Colonic mucosa (tissue), 4 donors: ENCODE results near the gene RASL10B. TPM values are rescaled to one million over a fixed set of nuclear protein-coding genes. Genes with fewer than 3 reads are reported as not detected.

Source experiments
- DNase-seq: peaks from one replicate; pipeline ENCODE4 v3.0.0-alpha.2; 2020
- H3K27ac ChIP-seq: fragments of 200-600 bp; one replicate; pipeline ENCODE4 v1.8.0; 2021
- H3K27me3 ChIP-seq: fragments of 200-600 bp; one replicate; pipeline ENCODE4 v1.8.0; 2021
- H3K36me3 ChIP-seq: fragments of 200-600 bp; one replicate; pipeline ENCODE4 v1.8.0; 2021
- H3K4me1 ChIP-seq: fragments of 200-600 bp; one replicate; pipeline ENCODE4 v1.8.0; 2021; ENCODE audit warnings: mild to moderate bottlenecking
- H3K4me3 ChIP-seq: fragments of 200-600 bp; one replicate; pipeline ENCODE4 v1.8.0; 2021
- H3K9ac ChIP-seq, 2 donors: one replicate each; pipeline ENCODE4 v1.7.0; 2013; ENCODE audit warnings: control low read depth in 2 of 2, low read depth in 2 of 2, low read length in 2 of 2
- H3K9me3 ChIP-seq: fragments of 200-600 bp; one replicate; pipeline ENCODE4 v1.8.0; 2021
- CTCF ChIP-seq: fragments of 200-600 bp; IDR thresholded peaks from one replicate; pipeline ENCODE4 v1.8.0; 2022; ENCODE audit warnings: antibody characterized with exemption, mild to moderate bottlenecking
- intact Hi-C: fragments of 100-400 bp; cut with DNase I; formaldehyde crosslinking; loops from one replicate; pipeline ENCODE4 v1.14.1; 2022
- total RNA-seq, 2 donors: library from RNA; stranded (reverse); fragmentation: NEBNext Ultra II Directional in 1 of 2; extraction: Animal tissue kit (Norgen Biotek cat#: 25700) in 1 of 2; gene quantifications; one replicate each; pipeline ENCODE4 v1.2.1, GENCODE V29; 2021
- donor health status: healthy.
- donor health status: DM: no; HTN: no; CAD: no.
- donor health status: DM: no; HTN: no; CAD: no.

RASL10B gene
- total RNA-seq, result under 1 TPM; 0.07 to 0.21 TPM

- DNase-seq, result no peak
- H3K9ac ChIP-seq, result peak within 1 kb of the TSS; percentile 1 to 30
- no peaks in the 10 kb centered on the region for H3K4me1 ChIP-seq
- H3K9me3 ChIP-seq, result no peaks in the 10 kb centered on the region
- H3K27ac ChIP-seq, result no peak within 1 kb of the TSS
- H3K27me3 ChIP-seq, result no peaks in the 10 kb centered on the region
- H3K4me3 ChIP-seq, result peak within 1 kb of the TSS; percentile 41
- intact Hi-C loops, result no loop called here
- no peak for TF ChIP-seq CTCF
- no peaks in the 10 kb centered on the region for H3K36me3 ChIP-seq
These were observed at the start of gene RASL10B for GRCh38 chr17:35731239-35731916. Gene RASL10B (plus strand): TSS chr17:35731639. CDS start chr17:35735185, 3,546 bp downstream.

GRCh38 chr17:35683591-35683990 lies 47.8 kb upstream of the RASL10B start:
- Histone ChIP-seq H3K4me1 (no peaks in the 10 kb centered on the region), H3K9me3 (no peaks in the 10 kb centered on the region), H3K36me3 (peaks cover 11% of the 10 kb centered on the region), H3K27me3 (no peaks in the 10 kb centered on the region), H3K9ac (no peak overlapping the region), H3K27ac (no peak overlapping the region), H3K4me3 (no peak overlapping the region)
- no peak for DNase-seq
- TF ChIP-seq CTCF, result no peak
- intact Hi-C loops, result no loop called here

GRCh38 chr17:35684055-35684802 lies 47.2 kb upstream of the RASL10B start:
- no peak for DNase-seq
- TF ChIP-seq CTCF, result no peak
- Histone ChIP-seq H3K27me3 (no peaks in the 10 kb centered on the region), H3K9ac (no peak overlapping the region), H3K27ac (no peak overlapping the region), H3K36me3 (peaks cover 11% of the 10 kb centered on the region), H3K4me1 (no peaks in the 10 kb centered on the region), H3K4me3 (no peak overlapping the region), H3K9me3 (no peaks in the 10 kb centered on the region)
- intact Hi-C loops, result no loop called here

- intact Hi-C loops, result no loop called here
- no peak for DNase-seq
- no peak for TF ChIP-seq CTCF
- Histone ChIP-seq H3K4me1 (no peaks in the 10 kb centered on the region), H3K27ac (no peak overlapping the region), H3K4me3 (no peak overlapping the region), H3K36me3 (peaks cover 12% of the 10 kb centered on the region), H3K9ac (no peak overlapping the region), H3K9me3 (no peaks in the 10 kb centered on the region), H3K27me3 (no peaks in the 10 kb centered on the region)
These were observed 38.8 kb upstream of the RASL10B start for GRCh38 chr17:35692512-35693210.

- Histone ChIP-seq H3K4me1 (no peaks in the 10 kb centered on the region), H3K27ac (no peak overlapping the region), H3K9ac (no peak overlapping the region), H3K27me3 (no peaks in the 10 kb centered on the region), H3K4me3 (no peak overlapping the region), H3K36me3 (peaks cover 11% of the 10 kb centered on the region), H3K9me3 (no peaks in the 10 kb centered on the region)
- DNase-seq, result no peak
- no peak for TF ChIP-seq CTCF
- intact Hi-C loops, result no loop called here
These were observed 37.8 kb upstream of the RASL10B start for GRCh38 chr17:35693662-35694061.
